Measurements from ENCODE around the gene PDHA1.

DNA sequence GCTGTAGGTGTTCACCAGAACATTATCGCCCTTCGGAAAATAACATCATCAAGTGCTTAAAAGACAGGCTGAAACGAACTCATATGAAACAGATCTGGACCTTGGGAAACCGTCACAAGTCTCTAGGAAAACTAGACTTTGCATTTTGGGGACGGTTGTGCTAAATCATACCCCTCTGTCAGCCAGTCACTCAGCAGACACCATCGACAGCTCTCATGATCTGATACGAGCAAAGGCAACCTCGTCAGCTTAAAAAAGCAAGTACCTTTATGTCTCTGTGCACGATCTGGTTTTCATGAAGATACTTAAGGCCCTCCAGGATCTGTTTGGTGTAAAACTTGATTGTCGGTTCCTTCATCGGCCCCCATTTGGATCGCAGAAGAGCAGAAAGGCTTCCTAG lies 48.4 kb downstream of the PDHA1 start:
- TF ChIP-seq CTCF (IDR thresholded peaks at IDR 0.05) (no peak), POLR2A (IDR thresholded peaks at IDR 0.05) (no peak)

Measured in Peyer's patch (tissue), 4 donors.